Glutamatergic neuron (in vitro differentiated cells): ENCODE measurements around the gene CKAP4. TPM values are rescaled to one million over a fixed set of nuclear protein-coding genes. Genes with fewer than 3 reads are reported as not detected.
"Not testable (repeated sequence)": the region's sequence is repeated elsewhere in the genome, so short reads cannot be mapped to it uniquely, and the experiment has no call there.

Source experiments
- DNase-seq: peaks from one replicate; pipeline ENCODE4 v3.0.0; 2022
- H3K27ac Mint-ChIP-seq: one replicate; pipeline ENCODE4 v1.8.0; 2020; ENCODE audit warnings: mild to moderate bottlenecking, mixed read lengths, inconsistent platforms; ENCODE audit not compliant: unreplicated experiment
- H3K27me3 Mint-ChIP-seq: one replicate; pipeline ENCODE4 v1.8.0; 2020; ENCODE audit warnings: mild to moderate bottlenecking, moderate library complexity, mixed read lengths, inconsistent platforms; ENCODE audit not compliant: unreplicated experiment
- H3K36me3 Mint-ChIP-seq: one replicate; pipeline ENCODE4 v1.8.0; 2020; ENCODE audit warnings: mild to moderate bottlenecking, mixed read lengths, inconsistent platforms; ENCODE audit not compliant: unreplicated experiment
- H3K4me1 Mint-ChIP-seq: one replicate; pipeline ENCODE4 v1.8.0; 2020; ENCODE audit warnings: mild to moderate bottlenecking, low read depth, mixed read lengths, inconsistent platforms; ENCODE audit not compliant: unreplicated experiment
- H3K4me3 Mint-ChIP-seq: one replicate; pipeline ENCODE4 v1.8.0; 2020; ENCODE audit warnings: mild to moderate bottlenecking, mixed read lengths, inconsistent platforms; ENCODE audit not compliant: unreplicated experiment
- H3K9me3 Mint-ChIP-seq: one replicate; pipeline ENCODE4 v1.8.0; 2020; ENCODE audit warnings: mild to moderate bottlenecking, moderate library complexity, mixed read lengths, inconsistent platforms; ENCODE audit not compliant: unreplicated experiment
- total RNA-seq: library from RNA; stranded (reverse); fragmentation: NEBNext Ultra II Directional; extraction: Animal tissue kit (Norgen Biotek cat#: 25700); gene quantifications from one replicate; pipeline ENCODE4 v1.2.1, GENCODE V29; 2021; ENCODE audit not compliant: unreplicated experiment
- TF ChIP-seq, protein P1 (sequence below): fragments of 200-600 bp; sonication (generic); IDR thresholded peaks from one replicate; pipeline ENCODE4 v1.5.0; 2021; ENCODE audit not compliant: partially characterized antibody, unreplicated experiment

The CKAP4 gene
- total RNA-seq, 1 donor from 2014 or later: 87.0 TPM

DNA sequence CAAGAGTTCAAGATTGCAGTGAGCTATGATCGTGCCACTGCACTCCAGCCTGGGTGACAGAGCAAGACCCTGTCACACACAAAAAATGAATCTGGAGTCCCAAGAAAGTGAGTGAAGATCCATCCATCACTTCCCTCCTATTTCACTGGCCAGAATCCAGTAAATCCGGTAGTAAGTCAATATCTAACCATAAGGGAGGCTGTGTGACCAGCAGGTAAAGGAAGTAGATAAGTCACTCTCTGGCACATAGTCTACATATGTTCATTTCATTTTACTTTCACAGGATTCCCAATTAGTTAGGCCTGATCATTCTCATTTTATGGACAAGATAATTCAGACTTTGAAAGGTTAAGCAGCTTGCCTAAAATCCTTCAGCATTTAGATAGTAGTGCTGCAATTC lies 42.8 kb upstream of the CKAP4 start:
- Mint-ChIP-seq H3K27ac (no peak overlapping the region), H3K4me3 (no peak overlapping the region), H3K4me1 (no peaks in the 10 kb centered on the region), H3K36me3 (no peaks in the 10 kb centered on the region), H3K27me3 (peaks cover 2% of the 10 kb centered on the region), H3K9me3 (no peaks in the 10 kb centered on the region)
- no peak for DNase-seq
- TF ChIP-seq, protein P1, sequence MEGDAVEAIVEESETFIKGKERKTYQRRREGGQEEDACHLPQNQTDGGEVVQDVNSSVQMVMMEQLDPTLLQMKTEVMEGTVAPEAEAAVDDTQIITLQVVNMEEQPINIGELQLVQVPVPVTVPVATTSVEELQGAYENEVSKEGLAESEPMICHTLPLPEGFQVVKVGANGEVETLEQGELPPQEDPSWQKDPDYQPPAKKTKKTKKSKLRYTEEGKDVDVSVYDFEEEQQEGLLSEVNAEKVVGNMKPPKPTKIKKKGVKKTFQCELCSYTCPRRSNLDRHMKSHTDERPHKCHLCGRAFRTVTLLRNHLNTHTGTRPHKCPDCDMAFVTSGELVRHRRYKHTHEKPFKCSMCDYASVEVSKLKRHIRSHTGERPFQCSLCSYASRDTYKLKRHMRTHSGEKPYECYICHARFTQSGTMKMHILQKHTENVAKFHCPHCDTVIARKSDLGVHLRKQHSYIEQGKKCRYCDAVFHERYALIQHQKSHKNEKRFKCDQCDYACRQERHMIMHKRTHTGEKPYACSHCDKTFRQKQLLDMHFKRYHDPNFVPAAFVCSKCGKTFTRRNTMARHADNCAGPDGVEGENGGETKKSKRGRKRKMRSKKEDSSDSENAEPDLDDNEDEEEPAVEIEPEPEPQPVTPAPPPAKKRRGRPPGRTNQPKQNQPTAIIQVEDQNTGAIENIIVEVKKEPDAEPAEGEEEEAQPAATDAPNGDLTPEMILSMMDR: no peak

DNA sequence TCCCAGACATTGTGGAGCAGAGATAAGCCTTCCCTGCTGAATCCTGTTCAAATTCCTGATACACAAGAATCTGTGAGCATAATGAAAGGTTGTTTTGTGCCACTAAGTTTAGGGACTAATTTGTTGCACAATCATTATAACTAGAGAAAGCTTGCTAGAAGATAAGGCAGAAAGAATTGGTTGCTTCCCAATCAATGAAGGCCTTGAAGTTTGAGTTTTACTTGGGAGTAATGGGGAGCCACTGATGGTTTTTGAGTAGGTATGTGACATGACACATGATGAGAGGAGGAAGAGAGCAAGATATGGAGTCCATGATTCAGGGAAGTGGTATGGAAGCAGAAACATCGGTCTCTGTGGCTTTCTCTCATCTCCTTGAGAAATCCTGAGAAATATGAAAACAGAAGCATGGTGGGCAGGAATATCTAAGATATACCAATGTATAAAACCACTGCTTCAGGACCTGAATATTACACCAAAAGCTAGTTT lies 41.4 kb upstream of the CKAP4 start:
- Mint-ChIP-seq H3K27me3 (peaks cover 4% of the 10 kb centered on the region), H3K9me3 (no peaks in the 10 kb centered on the region), H3K4me3 (no peak overlapping the region), H3K4me1 (no peaks in the 10 kb centered on the region), H3K27ac (no peak overlapping the region), H3K36me3 (no peaks in the 10 kb centered on the region)
- DNase-seq: no peak
- TF ChIP-seq, protein P1: no peak

DNA sequence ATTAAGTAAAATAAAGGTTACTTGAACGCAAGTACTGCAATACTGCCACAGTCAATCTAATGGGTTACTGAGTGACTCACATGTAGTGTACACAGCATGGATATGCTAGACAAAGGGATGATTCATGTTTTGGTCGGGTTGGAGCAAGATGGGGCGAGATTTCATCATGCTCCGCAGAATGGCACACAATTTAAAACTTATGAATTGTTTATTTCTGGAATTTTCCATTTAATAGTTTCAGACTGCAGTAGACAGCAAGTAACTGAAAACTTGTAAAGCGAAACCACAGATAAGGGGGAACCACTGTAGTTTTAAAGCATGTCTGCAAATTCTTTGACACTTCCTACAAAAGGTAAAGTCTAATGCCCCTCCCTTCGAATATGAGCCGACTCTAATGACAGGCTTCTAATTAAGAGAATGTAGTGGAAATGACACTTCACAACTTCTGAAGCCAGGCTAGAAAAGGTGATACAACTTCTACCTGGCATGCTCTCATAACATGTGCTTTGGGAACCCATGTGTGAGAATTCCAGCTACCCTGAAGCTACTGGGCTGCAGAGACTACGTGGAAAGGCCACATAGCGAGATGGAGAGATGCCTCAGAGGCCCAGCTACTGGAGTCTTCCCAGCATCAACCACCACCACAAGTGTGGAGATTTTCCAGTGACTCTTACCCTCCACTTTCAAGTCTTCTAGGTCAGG lies 40.8 kb upstream of the CKAP4 start:
- H3K4me3 Mint-ChIP-seq: no peak overlapping the region
- H3K27ac Mint-ChIP-seq: no peak overlapping the region
- DNase-seq: no peak
- H3K36me3 Mint-ChIP-seq: no peaks in the 10 kb centered on the region
- TF ChIP-seq, protein P1: no peak
- H3K9me3 Mint-ChIP-seq: no peaks in the 10 kb centered on the region
- no peaks in the 10 kb centered on the region for H3K4me1 Mint-ChIP-seq
- peaks cover 4% of the 10 kb centered on the region for H3K27me3 Mint-ChIP-seq

DNA sequence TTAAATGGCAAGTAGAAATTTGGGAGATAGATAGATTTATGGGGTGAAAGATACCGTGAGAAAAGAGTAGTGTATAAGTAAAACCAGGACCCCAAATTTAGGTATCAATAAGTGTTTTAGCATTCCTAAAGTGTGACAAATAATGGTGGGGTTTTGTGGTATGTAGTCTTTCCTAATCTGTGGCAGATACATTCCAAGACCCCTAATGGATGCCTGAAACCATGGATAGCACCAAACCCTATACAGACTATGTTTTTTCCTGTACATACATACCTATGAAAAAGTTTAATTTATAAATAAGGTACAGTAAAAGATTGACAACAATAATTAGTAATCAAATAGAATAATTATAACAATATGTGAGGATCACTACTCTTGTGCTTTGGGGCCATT lies 40.3 kb upstream of the CKAP4 start:
- TF ChIP-seq, protein P1: no peak
- no peak for DNase-seq
- H3K36me3 Mint-ChIP-seq: no peaks in the 10 kb centered on the region
- no peak overlapping the region for H3K4me3 Mint-ChIP-seq
- H3K27ac Mint-ChIP-seq: no peak overlapping the region
- H3K9me3 Mint-ChIP-seq: no peaks in the 10 kb centered on the region
- no peaks in the 10 kb centered on the region for H3K4me1 Mint-ChIP-seq
- H3K27me3 Mint-ChIP-seq: peaks cover 4% of the 10 kb centered on the region

DNA sequence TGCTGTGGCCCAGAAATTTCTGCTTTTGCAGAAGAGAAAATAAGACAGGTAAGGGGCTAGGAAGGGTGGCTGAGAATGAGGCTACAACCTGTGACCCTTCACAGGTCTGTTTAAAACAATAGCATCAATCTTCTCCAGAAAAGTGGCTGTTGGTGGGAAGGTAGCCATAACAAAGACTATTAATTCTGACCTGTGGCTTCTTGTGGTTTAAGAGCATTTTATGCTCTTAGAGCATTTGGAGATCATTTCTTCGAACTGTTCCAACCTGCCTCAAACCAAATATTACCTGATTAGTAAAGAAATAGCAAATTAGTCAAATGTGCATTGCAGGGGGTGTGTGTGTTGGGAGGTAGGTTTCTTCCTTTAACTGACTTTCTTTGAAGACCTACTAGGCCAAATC lies 39.5 kb upstream of the CKAP4 start:
- no peak for DNase-seq
- Mint-ChIP-seq H3K4me1 (no peaks in the 10 kb centered on the region), H3K36me3 (peaks cover 1% of the 10 kb centered on the region), H3K9me3 (no peaks in the 10 kb centered on the region), H3K27ac (no peak overlapping the region), H3K27me3 (peaks cover 4% of the 10 kb centered on the region), H3K4me3 (no peak overlapping the region)
- TF ChIP-seq, protein P1: no peak

DNA sequence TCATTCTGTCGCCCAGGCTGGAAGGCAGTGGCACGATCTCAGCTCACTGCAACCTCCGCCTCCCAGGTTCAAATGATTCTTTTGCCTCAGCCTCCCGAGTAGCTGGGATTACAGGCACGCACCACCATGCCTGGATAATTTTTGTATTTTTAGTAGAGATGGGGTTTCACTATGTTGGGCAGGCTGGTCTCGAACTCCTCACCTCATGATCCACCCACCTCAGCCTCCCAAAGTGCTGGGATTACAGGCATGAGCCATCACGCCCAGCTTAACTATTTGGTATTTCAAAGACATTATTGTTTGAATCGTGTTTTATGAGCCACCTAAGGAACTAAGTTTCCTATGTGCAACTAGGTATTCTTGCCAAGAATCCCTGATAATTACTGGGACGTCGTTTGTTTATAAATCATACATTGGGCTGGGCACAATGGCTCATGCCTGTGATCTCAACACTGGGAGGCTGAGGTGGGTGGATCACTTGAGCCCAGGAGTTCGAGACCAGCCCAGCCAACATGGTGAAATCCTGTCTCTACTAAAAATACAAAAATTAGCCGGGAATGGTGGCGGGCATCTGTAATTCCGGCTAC lies 38.8 kb upstream of the CKAP4 start:
- H3K9me3 Mint-ChIP-seq, DNase-seq, H3K27ac Mint-ChIP-seq, H3K36me3 Mint-ChIP-seq, H3K4me1 Mint-ChIP-seq, H3K4me3 Mint-ChIP-seq, H3K27me3 Mint-ChIP-seq: not testable (repeated sequence)
